ENCODE results near the gene BEND5.

BEND5 gene

DNA sequence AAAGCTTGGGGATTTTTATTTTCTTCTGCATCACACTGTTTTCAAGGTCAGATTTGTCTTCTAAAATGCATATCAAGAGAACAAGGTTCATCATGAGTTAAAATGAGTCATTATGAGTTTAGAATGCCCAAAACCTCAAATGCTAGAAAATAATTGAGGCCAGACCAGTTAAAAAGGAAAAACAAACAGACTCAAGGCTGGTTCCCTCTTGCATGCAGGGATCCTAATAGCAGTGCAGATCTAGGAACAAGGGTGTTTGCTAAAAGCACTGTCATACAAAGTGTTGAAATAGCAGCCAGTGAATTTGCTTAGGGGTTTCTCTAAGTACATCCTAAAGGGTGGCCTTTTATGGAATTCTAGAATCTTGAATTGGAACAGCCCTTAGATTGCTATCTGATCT lies 15.3 kb downstream of the BEND5 start:
- no peak for DNase-seq

DNA sequence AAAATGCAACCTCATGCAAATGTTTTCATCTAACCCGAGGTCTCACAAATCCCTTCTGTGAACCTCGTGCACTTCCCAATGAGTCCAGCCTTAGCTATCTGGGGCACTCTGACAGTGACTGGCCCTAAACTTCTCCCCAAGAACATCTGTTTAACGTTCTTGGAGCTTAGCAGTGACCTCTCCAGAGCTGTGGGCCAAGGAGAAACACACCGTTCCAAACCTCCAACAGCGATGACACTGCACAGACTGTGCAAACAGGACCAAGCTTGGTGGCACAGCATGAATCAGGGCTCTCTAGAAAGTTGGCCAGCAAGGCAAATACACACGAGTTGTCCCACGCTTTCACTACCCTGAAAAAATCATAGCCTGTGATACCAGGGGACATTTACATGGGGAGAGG lies 15.8 kb downstream of the BEND5 start:
- DNase-seq, result no peak

DNA sequence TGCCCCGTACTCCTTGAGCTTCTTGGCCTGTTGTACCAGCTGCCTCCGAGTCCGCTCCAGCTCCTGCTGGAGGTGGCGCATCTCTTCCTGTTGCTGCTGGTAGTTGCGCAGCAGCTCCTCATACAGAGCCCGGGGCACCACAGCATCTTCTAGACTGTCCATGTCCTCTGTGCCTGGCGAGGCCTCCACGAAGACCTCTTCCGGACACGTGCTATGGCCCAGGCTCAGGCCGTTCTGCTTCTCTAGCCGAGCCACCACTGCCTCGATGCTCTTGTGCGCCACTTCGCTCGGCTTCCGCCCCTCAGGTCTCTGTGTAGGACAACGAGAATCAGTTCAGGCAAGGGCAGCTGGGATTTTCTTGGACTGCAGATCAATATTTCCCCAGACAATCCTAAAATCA lies 17.7 kb downstream of the BEND5 start:
- no peak for DNase-seq

DNA sequence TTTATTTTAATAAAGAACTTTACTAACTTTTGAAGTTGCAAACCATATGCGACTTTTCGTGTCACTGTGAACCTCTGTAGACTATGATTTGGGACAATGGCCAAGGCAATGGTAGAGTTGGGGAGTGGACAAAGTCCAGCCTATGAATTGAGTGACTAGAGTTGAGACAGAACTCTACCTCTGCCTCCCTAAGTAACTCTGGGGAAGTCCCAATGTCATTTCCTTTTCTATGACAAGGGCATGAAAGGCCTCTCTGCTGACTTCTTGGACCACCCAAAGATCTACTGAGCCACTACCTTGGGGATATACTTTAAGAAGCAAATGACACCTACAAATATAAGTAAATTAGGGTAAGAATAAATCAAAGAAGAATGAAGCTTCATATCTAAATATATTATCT lies 19.3 kb downstream of the BEND5 start:
- DNase-seq, result no peak

DNA sequence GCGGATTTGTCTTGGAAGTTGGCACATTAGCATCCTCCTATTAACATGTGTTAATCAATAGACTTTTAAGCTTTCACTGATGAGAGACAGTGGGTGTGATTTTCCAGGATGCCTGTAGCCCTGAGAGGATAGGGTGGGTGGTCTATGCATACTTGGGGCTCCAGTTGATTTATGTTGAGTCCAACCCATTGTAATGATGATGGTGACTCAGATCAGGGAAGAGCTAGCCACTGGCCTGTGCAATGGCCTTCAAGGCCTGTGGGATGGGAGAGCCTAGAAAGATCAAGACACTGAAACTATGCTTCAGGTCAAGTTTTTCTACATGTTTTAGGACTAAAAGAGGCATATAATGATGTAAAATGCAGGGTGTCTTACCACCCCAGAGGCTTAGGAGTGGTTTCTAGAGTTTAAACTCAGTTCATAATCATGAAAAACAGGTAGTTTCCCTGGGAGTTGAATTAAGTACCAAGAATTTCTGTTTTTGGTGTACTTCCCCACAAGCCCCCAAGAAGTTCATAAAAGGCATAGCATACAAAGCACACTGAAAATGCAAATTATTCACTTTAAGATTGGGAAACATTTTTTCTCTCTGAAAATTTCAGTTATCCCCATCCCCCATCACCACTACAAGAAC lies 19.9 kb downstream of the BEND5 start:
- no peak for DNase-seq

DNA sequence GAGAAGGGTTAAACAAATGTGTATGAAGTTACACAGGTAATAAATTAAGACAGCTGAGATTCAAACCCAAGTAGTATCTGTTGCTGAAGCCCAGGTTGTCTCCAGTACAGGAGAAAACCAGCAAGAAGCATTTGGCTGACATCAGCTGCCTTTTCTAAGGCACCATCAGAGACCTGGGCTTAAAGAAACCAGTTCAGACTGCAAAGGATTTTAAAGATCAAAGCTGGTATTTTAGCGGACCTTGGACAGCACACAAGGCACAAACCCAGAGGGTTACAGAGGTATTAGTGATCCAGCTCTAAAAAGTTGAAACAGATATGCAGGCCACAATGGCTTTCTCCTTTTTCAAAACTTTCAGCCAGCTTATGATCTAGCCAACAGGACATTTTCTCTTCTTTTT lies 23.4 kb downstream of the BEND5 start:
- no peak for DNase-seq

DNA sequence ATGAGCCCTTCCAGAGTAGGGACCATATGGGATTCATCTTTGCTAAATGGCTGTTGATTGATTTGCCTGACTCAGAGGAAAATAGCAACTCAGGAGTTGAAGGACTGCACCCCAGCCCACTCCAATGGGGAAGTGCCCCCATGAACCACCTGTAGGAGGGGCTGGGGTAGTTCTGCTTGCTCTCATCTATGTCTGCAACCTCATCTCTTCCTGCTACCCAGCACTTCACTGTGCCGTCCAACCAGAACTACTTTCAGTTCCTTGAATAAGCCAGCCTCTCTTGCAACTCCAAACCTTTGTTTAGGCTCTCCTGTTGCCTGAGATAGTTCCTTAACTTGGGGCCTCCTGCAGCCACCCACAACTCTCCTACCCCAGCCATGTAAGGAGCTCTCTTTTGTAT lies 26.6 kb downstream of the BEND5 start:
- DNase-seq, result no peak

DNA sequence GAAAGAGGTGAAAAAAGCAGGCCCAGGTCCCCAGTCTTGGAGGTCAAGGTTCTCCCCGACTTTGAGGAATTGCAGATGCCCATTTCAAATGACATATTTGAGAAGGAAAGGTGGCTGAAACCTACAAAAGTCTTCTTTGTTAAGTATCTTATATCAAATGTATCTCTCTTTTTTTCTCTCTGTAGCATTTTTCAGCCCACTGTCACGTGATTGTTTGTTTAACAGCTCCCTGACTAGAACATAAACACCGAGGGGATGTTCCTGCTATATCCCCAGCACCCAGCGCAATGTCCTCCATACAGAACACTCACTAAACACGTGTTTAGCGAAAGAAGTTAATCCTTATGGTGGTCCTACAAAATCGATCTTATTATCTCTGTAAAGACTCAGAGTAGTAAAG lies 27.6 kb downstream of the BEND5 start:
- DNase-seq, result no peak

DNA sequence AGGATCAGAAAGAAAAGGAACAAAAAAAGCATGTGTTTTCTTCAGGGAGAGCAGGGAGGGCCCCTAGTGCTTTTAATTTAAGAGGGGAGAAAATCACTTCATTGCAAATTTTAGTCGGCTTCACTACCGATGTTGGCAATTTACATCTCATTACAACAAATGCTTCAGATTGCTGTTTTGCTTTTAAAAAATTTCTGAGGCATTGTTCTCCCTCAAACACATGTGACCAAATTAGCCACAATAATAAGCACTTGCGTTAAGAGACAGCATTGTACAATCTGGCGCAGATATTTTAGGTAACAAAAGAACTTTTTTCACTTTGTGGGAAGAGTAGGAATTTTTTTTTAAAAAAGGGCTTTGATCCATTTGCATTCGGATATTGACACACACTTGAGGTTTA lies 29.8 kb downstream of the BEND5 start:
- no peak for DNase-seq

DNA sequence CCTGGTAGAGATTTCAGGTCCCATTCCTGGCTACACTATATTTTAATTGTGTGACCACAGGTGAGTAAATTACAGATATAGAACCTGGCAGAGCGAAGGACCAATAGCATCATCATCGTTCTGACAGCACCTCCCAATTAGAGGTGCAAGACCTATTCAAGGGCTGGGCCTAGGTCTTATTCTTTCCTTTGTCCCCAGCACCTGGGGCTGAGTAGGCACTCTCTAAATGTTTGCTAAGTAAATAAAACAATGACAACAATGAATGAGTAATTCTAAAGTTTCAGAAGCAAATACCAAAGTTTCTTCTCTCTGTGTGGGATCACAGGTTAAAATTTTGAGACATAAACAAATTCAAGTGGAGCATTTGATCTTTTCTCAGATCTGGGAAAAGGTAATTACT lies 32.7 kb downstream of the BEND5 start:
- DNase-seq, result no peak

DNA sequence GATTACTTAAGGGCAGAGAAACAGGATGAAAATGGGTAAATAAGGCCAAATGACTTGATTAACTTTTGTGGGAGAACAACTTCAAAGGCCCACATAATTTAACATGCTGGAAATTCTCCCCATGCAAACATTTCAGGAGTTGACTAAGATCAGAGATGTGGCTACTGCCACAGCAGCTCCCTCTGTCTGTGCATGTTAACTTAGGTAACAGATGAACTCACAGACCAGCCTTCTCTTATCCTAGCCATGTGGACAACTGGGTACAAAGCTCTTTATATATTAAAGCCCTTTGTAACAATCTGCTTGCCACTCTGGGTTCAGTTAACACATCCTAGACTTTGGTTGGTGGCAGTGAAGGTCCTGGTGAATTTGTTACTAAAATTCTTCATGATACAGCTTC lies 33.2 kb downstream of the BEND5 start:
- DNase-seq, result no peak

DNA sequence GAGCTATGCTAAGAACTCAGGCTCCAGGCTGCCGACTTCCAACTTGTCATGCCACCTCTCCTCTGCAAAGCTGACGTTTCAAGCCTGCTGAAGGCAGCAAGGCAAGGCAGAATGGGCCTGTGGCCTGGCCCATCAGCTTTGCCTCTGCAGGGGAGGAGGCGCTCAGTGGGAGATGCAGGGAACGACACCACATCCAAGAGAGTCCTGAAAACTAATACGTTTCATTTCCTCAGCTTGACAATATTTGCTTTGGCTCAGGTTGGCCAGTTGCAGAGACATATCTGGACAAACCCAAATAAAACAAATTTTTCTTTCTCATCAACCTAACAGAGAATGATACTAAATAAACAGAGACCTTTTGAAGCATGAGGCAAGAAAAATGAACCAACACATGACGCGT lies 35.3 kb downstream of the BEND5 start:
- DNase-seq, result no peak

DNA sequence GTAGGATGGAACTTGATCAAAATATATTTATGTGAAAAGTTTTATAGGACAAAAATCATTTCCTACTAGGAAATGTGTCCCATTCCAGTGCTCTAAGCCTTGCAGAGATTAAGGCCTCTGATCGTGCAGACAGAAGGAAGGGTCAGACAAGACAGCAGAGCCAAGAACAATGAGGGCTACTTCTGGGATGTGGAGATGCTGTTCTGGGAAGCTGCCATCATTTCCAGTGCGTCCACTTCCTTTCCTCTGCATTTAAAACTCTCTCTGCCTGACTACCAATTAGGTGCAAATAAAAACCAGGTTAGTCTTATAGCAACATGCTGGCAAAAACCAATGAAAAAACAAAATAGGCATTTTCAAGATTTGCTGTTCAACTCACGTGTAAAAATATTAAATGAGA lies 36.1 kb downstream of the BEND5 start:
- no peak for DNase-seq

DNA sequence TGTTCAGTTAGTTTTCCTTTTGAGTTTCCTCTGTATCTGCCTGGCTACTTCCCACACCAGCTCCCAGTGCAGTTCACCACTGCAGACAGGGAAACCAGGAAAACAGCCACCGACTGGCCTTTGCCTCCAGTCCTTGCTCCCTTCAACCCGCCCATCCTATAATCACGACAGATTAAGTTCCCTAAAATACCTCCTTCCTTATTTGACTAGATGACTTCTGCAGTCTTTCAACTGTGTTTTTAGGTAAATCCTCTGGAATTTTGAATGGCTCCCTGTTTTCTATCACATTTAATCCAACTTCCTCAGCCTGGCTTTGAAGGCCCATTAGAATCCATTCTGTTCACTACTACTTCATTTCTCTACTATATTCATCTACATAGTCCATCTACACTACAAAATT lies 37.6 kb downstream of the BEND5 start:
- DNase-seq, result no peak

DNA sequence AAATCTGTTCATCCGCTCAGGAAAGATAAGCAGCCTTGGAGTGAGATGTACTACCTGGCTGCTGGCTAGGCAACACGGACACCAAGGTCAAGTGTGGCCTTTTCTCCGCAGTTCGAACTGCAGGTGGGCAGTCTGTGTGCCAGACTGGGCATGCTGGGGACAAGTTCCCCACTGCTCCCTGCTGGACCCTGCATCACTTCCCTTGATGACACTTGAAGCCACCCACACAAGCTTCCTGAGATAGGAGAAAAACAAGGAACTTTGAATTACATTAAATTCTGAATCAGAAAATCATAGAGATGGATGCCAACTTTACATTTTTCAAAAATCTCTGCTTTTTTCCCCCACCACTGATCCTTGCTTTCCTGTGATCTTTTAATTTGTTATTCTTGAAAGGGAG lies 38.3 kb downstream of the BEND5 start:
- no peak for DNase-seq

DNA sequence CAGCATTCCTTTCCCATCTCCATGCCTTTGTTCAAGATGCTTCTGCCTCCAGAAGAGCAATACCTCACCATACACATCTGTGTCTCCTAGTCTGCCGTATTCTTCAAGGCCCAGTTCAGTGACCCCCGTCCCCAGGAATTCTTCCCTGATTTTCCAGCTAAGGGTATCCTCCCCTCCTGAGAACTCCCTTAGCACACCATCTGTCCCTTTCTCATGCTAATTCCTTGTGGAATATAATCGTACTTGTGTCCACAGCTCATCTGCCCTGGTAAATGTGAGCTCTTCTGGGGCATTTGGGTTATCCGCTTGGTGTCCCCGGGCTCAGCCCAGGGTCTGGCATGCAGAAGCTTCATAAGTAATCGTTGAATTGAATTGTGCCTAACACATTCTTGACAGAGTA lies 40.9 kb downstream of the BEND5 start:
- DNase-seq, result peak; percentile 51

DNA sequence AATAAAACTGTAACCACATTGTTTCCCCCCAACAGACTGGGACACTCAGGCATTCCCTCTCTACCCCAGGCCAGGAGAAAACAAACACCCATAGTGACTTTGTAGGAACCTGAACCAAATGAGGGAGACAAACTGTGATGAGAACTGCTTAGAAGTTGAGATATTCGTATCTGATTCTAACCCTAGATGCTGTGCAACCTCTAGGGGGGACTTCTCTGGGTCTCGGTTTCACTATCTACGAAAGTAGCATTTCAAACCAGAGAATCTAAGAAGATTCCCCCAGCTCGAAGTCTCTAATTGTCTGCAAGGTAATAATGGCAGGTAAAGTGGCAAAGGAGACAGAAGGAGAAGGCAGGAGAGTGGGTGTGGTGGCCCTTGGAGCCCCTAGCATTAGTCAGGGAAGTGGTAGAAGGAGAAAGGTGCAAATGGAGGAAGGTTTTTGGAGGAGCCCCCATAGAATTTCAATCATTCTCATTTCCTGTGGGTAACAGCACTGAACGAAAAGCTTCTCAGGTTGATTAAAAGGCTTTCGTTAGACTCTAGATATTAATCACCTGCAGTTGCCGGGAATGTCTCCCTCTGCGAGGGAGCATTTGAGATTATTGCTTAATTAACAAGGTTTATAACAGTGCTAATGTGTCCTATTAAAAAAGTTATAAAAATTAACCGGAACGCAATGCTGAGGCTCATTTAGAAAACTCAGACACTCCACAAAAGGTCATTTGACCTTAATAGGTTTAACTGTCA lies 46.4 kb downstream of the BEND5 start:
- DNase-seq, result no peak

DNA sequence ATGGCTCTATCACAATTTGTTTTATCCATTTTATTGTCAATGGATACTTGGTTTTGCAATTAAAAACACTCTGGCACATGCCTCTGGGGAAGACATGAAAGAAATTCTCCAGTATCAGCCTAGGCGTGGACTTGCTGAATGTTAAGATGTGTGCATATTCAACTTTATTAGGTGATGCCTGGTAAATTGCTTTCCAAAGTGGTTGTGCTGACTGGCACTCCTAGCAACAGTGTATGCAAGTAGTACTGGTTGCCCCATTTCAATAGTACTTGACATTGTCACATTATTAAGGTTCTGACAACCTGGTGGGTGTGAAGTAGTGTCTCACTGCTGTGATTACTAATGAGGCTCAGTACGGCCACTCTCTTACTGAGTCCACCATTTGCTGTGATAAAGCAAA lies 48.1 kb downstream of the BEND5 start:
- no peak for DNase-seq

DNA sequence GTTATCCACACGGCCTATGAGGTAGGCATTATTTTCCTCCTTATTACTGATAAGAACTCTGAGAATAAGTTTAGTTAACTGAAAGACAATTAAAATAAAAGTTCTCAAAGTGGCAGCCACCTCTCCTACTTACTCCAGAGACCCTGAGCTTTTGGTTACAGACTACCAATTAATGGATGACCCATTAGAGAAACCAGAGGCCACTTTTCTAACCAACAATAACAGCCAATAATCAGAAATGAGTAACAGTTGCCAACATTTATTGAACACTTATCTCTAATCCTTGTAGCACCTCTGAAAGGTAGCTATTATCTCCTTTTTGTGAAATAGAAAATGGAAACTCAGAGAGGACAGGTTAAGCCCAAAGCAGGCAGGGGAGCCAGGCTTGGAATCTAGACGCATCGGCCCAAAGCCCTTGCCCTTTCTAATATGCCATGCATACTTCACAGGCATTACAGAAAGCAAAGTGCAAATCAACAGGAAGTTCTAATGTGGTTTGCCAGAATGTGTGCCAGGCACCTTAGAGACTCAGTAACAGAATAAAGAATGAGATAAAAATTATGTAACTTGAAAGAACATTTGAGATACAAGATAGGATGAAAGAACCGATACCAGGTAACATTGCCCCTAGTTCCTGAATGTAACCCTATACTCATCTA lies 50.0 kb downstream of the BEND5 start:
- DNase-seq, result no peak

DNA sequence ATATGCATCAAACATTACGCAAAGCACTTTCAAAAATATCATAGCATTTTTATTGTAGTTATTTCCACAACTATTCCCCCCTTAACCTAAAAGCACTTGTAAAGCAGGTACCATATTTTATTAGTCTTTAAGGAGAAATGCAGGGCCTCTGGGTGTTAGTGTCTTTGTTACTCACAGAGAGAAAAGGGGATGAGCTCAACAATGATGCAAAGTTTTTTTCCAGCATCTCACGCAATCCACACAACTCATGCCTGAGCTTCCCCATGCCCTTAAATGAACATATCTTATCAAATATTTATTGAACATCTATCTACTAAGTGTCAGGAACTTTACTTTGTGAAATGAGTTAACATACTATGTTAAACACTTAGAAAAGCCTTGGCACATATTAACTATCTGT lies 50.6 kb downstream of the BEND5 start:
- DNase-seq, result no peak

DNA sequence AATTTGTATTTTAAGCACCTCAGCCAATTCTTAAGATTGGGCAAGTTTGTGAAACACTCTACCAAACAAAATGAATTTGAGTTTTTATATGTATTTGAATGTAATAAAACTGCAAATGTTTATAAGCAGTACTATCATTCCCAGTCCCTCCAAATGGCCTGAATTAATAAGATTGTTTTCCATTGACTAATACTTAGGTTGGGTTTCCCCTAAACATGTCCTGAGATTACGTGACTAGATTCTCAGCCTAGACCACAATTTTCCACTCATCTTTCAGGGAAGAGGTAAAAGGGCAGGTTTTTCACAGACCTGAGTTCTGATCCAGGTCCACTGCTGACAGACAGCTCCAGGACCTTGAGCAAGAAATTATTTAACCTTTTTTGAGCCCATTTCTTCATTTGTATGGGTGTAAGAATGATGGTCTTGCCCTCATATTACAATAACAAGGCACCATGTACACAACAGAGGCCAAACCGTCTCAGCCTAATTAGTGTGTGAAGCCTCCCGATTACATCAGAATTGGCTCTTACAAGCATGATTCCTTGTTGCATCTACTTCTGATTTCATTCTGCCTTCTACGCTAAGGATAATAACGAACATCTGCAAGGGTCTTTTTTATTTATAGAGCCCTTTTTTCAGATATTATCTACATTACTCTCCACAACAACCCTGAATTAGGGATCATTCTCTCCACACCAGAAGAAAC lies 51.2 kb downstream of the BEND5 start:
- no peak for DNase-seq

DNA sequence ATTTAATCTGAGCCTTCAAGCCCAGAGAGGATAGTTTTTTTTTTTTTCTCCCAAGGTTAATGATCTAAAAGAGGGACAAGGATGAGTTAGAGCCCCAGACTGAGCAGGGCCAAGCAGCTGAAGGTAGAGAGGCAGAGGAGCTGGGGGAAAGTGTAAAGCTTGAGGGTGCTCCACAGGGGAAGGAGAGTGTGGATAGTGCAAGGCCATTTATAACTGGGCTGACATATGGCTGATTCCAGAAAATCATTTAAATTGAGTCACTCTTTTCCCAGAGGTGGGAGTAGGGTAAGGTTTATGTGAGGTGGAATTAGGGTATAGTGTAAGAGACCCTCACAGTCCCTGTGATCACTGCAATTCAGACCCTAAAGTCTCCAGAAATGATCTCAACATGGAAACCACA lies 55.8 kb downstream of the BEND5 start:
- DNase-seq, result no peak

DNA sequence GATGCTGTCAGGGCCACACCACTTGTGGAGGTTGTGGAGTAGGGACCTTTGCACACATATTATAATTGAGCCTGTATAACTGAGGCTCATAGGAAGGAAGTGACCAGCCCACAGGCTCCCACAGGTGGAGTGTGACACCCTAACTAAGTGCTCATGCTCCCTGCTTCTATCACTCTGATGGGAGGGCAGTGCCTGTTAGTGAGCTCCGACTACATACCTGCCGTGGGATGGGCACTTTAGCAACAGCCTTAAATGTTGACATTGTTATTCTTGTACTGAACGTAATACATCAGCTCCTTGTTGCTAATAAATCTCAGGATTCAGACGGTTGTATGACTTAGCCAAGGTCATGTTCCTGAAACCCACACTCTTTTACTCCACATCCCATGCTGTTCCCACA lies 58.0 kb downstream of the BEND5 start:
- no peak for DNase-seq

DNA sequence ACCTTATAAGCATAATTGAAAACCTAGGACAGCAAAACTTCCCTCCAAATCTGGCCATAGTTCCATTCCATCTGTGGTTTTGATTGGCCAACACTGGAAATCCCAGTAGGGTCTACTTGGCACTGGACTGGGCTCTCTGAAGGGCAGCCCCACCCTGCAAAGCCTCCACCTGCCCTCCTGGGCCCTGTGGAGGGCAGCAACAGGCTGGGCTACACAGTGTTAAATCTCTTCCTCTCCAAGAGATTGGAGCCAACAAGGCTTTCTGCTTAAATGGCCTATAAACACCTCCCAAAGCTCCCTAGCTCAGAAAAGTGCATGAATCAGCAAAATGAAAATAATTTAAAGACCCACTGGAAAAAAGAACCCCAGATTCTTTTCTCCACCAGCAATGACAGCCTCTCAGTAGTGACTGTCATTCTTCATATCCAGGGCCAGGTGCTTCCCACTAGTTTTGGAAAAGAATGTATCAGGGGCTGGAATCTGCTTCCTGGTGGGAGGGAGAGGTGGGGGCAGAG lies 58.5 kb downstream of the BEND5 start:
- DNase-seq, result no peak

Measured in NCI-H2171 treated with DMSO at 0.1 percent for 48 hours (cell line).